ENCODE results near the gene PEX6.

GRCh38 chr6:42968783-42969182 is 10.2 kb downstream of the PEX6 start:
- TF ChIP-seq CTCF (IDR thresholded peaks at IDR 0.05) (no peak), POLR2AphosphoS5 (IDR thresholded peaks at IDR 0.05) (no peak), EP300 (IDR thresholded peaks at IDR 0.05) (no peak), POLR2A (IDR thresholded peaks at IDR 0.05) (no peak)

All from upper lobe of left lung (tissue), 4 donors.